Measurements from ENCODE around the gene GALK1. TPM values are rescaled to one million over a fixed set of nuclear protein-coding genes. Genes with fewer than 3 reads are reported as not detected.

The GALK1 gene
- total RNA-seq, 1 experiment from 2014 or later: 36.7 TPM

GRCh38 chr17:75722076-75722475, 42.9 kb downstream of the GALK1 start:
- WGBS (ENCODE audit: extremely low coverage, insufficient read length, low lambda C conversion rate): no CpG with 5 or more reads among the region's 5 CpGs
- H3T11ph ChIP-seq (ENCODE audit: low read length): no peak overlapping the region
- DNase-seq: no peak
- H2AFZ ChIP-seq (ENCODE audit: low read length): no peak overlapping the region
- H3K27me3 ChIP-seq (ENCODE audit: insufficient read depth, low read length): peaks cover 4% of the 10 kb centered on the region; the same call in 1 of the 2 replicates
- H3K27ac Mint-ChIP-seq: no peak overlapping the region; a peak in 1 of 7 replicates
- H3K79me2 ChIP-seq (ENCODE audit: insufficient read depth, low read length): no peaks in the 10 kb centered on the region
- H3K9me3 ChIP-seq (ENCODE audit: control insufficient read depth, low read depth, low read length): no peaks in the 10 kb centered on the region
- H2BK5ac ChIP-seq (ENCODE audit: insufficient read length, low read length): no peak overlapping the region
- H3K18ac ChIP-seq (ENCODE audit: insufficient read length, low read depth, low read length): no peak overlapping the region
- H3K23me2 ChIP-seq (ENCODE audit: insufficient read length, low read depth, low read length, poor library complexity, severe bottlenecking): peaks cover 11% of the 10 kb centered on the region
- no peak overlapping the region for H3K4ac ChIP-seq (ENCODE audit: low read depth, low read length)
- H3K27ac ChIP-seq (ENCODE audit: insufficient read length, low read depth, low read length): no peak overlapping the region
- no peak overlapping the region for H2BK12ac ChIP-seq (ENCODE audit: insufficient read length, low read depth, low read length)
- no peak overlapping the region for H2BK15ac ChIP-seq (ENCODE audit: low read depth, low read length)
- H3K4me1 Mint-ChIP-seq: peaks cover 4 to 6% of the 10 kb centered on the region in 2 experiments
- no peak overlapping the region for H4K5ac ChIP-seq (ENCODE audit: insufficient read length, low read depth, low read length)
- H3K4me3 Mint-ChIP-seq: peak overlapping the region; percentile 43 to 68
- H3K79me1 ChIP-seq (ENCODE audit: insufficient read depth, low read depth, low read length, poor library complexity, severe bottlenecking): no peaks in the 10 kb centered on the region
- H2BK120ac ChIP-seq (ENCODE audit: low read depth, low read length, poor library complexity, severe bottlenecking): no peak overlapping the region
- H2AK5ac ChIP-seq (ENCODE audit: insufficient read length, low read length): no peak overlapping the region
- H3K4me2 ChIP-seq (ENCODE audit: insufficient read depth, insufficient read length, low read length): peak overlapping the region; percentile 54
- H3K56ac ChIP-seq (ENCODE audit: insufficient read length, low read depth, low read length): no peak overlapping the region
- H3K14ac ChIP-seq (ENCODE audit: insufficient read depth, low read length): no peak overlapping the region; the same call in 1 of the 2 replicates
- H4K20me1 ChIP-seq (ENCODE audit: control insufficient read depth, insufficient read depth, insufficient read length): no peaks in the 10 kb centered on the region
- H2BK20ac ChIP-seq (ENCODE audit: low read depth, low read length, poor library complexity, severe bottlenecking): no peak overlapping the region
- H3K27me3 Mint-ChIP-seq (ENCODE audit: low read depth): peaks cover 36% of the 10 kb centered on the region
- H3K36me3 Mint-ChIP-seq (ENCODE audit: insufficient read depth in 1 of 3, low read depth in 3 of 3): no peaks in the 10 kb centered on the region; a peak in 1 of 7 replicates
- TF ChIP-seq, protein P1, sequence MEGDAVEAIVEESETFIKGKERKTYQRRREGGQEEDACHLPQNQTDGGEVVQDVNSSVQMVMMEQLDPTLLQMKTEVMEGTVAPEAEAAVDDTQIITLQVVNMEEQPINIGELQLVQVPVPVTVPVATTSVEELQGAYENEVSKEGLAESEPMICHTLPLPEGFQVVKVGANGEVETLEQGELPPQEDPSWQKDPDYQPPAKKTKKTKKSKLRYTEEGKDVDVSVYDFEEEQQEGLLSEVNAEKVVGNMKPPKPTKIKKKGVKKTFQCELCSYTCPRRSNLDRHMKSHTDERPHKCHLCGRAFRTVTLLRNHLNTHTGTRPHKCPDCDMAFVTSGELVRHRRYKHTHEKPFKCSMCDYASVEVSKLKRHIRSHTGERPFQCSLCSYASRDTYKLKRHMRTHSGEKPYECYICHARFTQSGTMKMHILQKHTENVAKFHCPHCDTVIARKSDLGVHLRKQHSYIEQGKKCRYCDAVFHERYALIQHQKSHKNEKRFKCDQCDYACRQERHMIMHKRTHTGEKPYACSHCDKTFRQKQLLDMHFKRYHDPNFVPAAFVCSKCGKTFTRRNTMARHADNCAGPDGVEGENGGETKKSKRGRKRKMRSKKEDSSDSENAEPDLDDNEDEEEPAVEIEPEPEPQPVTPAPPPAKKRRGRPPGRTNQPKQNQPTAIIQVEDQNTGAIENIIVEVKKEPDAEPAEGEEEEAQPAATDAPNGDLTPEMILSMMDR (conservative IDR thresholded peaks at IDR 0.05): no peak
- H3K4me1 ChIP-seq (ENCODE audit: insufficient read depth, low read length): no peaks in the 10 kb centered on the region; the same call in 1 of the 2 replicates
- no peak overlapping the region for H3K23ac ChIP-seq (ENCODE audit: insufficient read length, low read depth, low read length)
- no peak overlapping the region for H3K9ac ChIP-seq (ENCODE audit: extremely low read depth, insufficient read length, low read length)
- H4K8ac ChIP-seq (replicated peaks; ENCODE audit: insufficient read length, low read depth, low read length): no peak overlapping the region
- H3K9me3 Mint-ChIP-seq: no peaks in the 10 kb centered on the region
- no peak overlapping the region for H4K91ac ChIP-seq (ENCODE audit: insufficient read length, low read depth, low read length)
